ENCODE data around the gene ATRX.
"Not testable (repeated sequence)": the region's sequence is repeated elsewhere in the genome, so short reads cannot be mapped to it uniquely, and the experiment has no call there.

The ATRX gene

DNA sequence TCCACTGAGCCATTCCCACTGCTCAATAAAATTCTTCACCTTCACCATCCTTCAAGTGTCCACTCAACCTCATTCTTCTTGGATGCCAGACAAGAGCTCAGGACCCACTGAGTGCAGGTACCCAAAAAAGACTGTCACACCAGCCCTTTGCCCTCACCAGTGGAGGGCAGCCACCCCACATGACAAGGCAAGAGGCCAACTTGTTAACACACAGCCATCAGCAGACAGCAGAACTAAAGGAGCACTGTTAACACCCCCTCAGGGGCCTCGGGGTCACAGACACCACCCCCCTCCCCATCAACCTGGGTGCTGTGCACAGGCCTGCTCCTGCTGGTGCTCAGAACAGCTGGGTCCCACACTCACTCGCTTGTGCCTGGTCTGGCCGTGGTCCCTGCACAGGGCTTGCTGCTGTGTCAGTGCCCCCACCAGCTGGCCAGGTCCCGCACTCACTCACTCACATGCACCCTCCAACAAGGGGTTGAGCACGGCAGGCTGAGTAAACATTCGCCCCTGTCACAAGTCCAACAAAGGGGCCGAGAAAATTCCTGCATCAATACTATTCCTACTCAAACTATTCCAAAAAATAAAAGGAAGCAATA is 54.1 kb downstream of the ATRX start:
- Histone ChIP-seq H3K27ac (ENCODE audit: low read length) (no peak overlapping the region), H3K4me3 (ENCODE audit: low read length) (no peak overlapping the region), H3K36me3 (ENCODE audit: control insufficient read depth, insufficient read depth, low read length) (no peaks in the 10 kb centered on the region), H3K4me1 (ENCODE audit: control insufficient read depth, insufficient read depth, low read length) (peaks cover 2% of the 10 kb centered on the region; the same call in 1 of the 2 replicates), H3K27me3 (ENCODE audit: control insufficient read depth, insufficient read depth, low read length) (no peaks in the 10 kb centered on the region), H3K9me3 (ENCODE audit: control insufficient read depth, insufficient read depth, low read length) (no peaks in the 10 kb centered on the region)
- DNase-seq (ENCODE audit: low read depth, low spot score): no peak
- no CpG with 5 or more reads among the region's 7 CpGs for WGBS (ENCODE audit: insufficient coverage, insufficient read length)

DNA sequence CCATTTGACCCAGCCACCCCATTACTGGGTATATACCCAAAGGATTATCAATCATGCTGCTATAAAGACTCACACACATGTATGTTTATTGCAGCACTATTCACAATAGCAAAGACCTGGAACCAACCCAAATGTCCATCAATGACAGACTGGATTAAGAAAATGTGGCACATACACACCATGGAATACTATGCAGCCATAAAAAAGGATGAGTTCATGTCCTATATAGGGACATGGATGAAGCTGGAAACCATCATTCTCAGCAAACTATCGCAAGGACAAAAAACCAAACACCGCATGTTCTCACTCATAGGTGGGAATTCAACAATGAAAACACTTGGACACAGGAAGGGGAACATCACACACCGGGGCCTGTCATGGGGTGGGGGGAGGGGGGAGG is 59.9 kb downstream of the ATRX start:
- H3K9me3 ChIP-seq (ENCODE audit: control insufficient read depth, insufficient read depth, low read length); DNase-seq (ENCODE audit: low read depth, low spot score); H3K27ac ChIP-seq (ENCODE audit: low read length); H3K4me1 ChIP-seq (ENCODE audit: control insufficient read depth, insufficient read depth, low read length); H3K27me3 ChIP-seq (ENCODE audit: control insufficient read depth, insufficient read depth, low read length); H3K4me3 ChIP-seq (ENCODE audit: low read length); H3K36me3 ChIP-seq (ENCODE audit: control insufficient read depth, insufficient read depth, low read length): not testable (repeated sequence)
- WGBS (ENCODE audit: insufficient coverage, insufficient read length): no CpG with 5 or more reads among the region's 3 CpGs

DNA sequence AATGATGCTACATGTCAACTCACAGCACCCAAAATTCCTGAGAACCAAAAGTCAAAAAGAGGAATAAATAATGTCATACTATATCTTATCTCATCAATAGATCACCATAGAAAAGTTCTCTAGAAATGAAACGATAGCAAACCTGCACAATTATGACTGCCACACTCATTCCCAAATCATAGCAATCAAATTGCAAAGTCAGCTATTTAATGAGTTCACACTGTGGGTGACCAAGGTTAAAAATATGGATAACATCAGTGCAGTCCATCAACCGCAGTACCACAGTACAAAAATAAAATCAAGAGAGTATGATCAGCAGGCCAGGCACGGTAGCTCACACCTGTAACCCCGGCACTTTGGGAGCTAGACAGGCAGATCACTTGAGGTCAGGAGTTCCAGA is 62.3 kb downstream of the ATRX start:
- H3K9me3 ChIP-seq (ENCODE audit: control insufficient read depth, insufficient read depth, low read length): no peaks in the 10 kb centered on the region
- no peaks in the 10 kb centered on the region for H3K4me1 ChIP-seq (ENCODE audit: control insufficient read depth, insufficient read depth, low read length)
- WGBS (ENCODE audit: insufficient coverage, insufficient read length): no CpG with 5 or more reads among the region's 4 CpGs
- H3K27ac ChIP-seq (ENCODE audit: low read length): no peak overlapping the region
- no peak overlapping the region for H3K4me3 ChIP-seq (ENCODE audit: low read length)
- no peaks in the 10 kb centered on the region for H3K36me3 ChIP-seq (ENCODE audit: control insufficient read depth, insufficient read depth, low read length)
- no peak for DNase-seq (ENCODE audit: low read depth, low spot score)
- H3K27me3 ChIP-seq (ENCODE audit: control insufficient read depth, insufficient read depth, low read length): no peaks in the 10 kb centered on the region

DNA sequence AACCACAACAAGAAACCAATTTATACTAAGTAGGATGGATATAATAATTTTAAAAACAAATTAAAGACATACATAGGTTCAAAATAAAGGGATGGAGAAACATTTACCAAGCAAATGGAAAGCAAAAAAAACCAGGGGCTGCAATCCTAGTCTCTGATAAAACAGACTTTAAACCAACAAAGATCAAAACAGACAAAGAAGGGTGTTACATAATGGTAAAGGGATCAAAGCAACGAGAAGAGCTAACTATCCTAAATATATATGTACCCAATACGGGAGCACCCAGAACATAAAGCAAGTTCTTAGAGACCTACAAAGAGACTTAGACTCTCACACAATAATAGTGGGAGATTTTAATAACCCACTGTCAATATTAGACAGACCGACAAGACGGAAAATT is 66.6 kb downstream of the ATRX start:
- no peak overlapping the region for H3K27ac ChIP-seq (ENCODE audit: low read length)
- no peaks in the 10 kb centered on the region for H3K36me3 ChIP-seq (ENCODE audit: control insufficient read depth, insufficient read depth, low read length)
- H3K27me3 ChIP-seq (ENCODE audit: control insufficient read depth, insufficient read depth, low read length): no peaks in the 10 kb centered on the region
- no CpG with 5 or more reads among the region's 4 CpGs for WGBS (ENCODE audit: insufficient coverage, insufficient read length)
- no peaks in the 10 kb centered on the region for H3K4me1 ChIP-seq (ENCODE audit: control insufficient read depth, insufficient read depth, low read length)
- no peaks in the 10 kb centered on the region for H3K9me3 ChIP-seq (ENCODE audit: control insufficient read depth, insufficient read depth, low read length)
- H3K4me3 ChIP-seq (ENCODE audit: low read length): no peak overlapping the region
- no peak for DNase-seq (ENCODE audit: low read depth, low spot score)

DNA sequence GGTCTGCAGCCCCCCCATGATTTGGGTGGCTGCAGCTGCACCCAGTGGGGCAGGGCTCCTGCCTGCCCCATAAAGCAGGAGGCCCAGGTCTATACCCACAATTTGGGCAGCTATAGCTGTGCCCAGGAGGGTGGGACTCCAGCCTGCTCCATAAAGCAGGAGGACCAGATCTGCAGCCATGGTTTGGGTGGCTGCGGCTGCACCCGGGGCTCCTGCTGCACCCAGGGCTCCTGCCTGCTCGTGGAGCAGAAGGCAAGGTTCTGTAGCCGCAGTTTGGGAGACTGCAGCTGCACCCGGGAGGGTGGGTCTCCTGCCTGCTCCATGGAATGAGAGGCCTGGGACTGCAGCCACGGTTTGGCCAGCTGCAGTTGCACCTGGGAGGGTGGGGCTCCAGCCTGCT is 81.1 kb downstream of the ATRX start:
- WGBS (ENCODE audit: insufficient coverage, insufficient read length): no CpG with 5 or more reads among the region's 6 CpGs
- Histone ChIP-seq H3K9me3 (ENCODE audit: control insufficient read depth, insufficient read depth, low read length) (no peaks in the 10 kb centered on the region), H3K4me1 (ENCODE audit: control insufficient read depth, insufficient read depth, low read length) (no peaks in the 10 kb centered on the region), H3K27me3 (ENCODE audit: control insufficient read depth, insufficient read depth, low read length) (no peaks in the 10 kb centered on the region), H3K4me3 (ENCODE audit: low read length) (no peak overlapping the region), H3K36me3 (ENCODE audit: control insufficient read depth, insufficient read depth, low read length) (no peaks in the 10 kb centered on the region; the same call in 1 of the 2 replicates), H3K27ac (ENCODE audit: low read length) (no peak overlapping the region)
- no peak for DNase-seq (ENCODE audit: low read depth, low spot score)

DNA sequence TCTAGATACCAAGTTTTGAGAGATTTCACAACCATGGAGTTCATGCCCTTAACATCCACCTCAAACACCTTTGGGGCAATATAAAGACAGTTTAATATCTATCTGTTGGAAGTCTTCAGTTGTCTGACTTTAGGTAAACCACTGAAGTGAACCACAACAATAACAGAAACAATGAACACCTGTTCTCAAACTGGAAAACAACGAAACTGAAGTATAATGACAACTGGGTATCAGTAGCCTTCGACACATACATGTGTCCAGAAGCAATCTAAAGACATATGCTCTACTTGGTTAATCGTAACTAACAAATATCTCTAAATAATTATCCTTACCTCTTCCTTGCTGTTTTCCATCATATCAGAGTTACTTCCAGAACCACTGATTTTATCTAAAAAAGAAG is 87.8 kb downstream of the ATRX start:
- WGBS (ENCODE audit: insufficient coverage, insufficient read length): no CpG with 5 or more reads among the region's 3 CpGs
- no peak for DNase-seq (ENCODE audit: low read depth, low spot score)
- Histone ChIP-seq H3K4me3 (ENCODE audit: low read length) (no peak overlapping the region), H3K27ac (ENCODE audit: low read length) (no peak overlapping the region), H3K4me1 (ENCODE audit: control insufficient read depth, insufficient read depth, low read length) (no peaks in the 10 kb centered on the region), H3K9me3 (ENCODE audit: control insufficient read depth, insufficient read depth, low read length) (no peaks in the 10 kb centered on the region), H3K27me3 (ENCODE audit: control insufficient read depth, insufficient read depth, low read length) (no peaks in the 10 kb centered on the region), H3K36me3 (ENCODE audit: control insufficient read depth, insufficient read depth, low read length) (no peaks in the 10 kb centered on the region)

DNA sequence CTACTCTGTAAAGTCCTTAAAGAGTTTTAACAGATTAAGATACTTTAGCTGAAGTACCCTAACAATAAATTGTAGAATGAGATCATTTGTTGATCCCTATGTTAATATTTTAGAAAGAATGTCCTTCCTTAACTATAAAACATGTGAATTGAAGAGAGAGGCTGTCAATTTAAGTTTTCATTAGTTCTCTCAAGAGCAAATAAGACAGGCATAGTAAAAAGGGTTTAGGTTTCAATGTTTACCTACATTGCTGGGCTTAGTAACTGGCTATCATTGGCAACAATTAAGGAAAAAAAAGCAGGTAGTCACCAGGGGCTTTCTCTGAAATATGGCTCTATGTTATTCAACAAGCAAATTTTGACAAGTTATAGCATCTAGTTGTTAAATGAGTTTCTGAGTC is 91.5 kb downstream of the ATRX start:
- Histone ChIP-seq H3K27ac (ENCODE audit: low read length) (no peak overlapping the region), H3K4me3 (ENCODE audit: low read length) (no peak overlapping the region)

DNA sequence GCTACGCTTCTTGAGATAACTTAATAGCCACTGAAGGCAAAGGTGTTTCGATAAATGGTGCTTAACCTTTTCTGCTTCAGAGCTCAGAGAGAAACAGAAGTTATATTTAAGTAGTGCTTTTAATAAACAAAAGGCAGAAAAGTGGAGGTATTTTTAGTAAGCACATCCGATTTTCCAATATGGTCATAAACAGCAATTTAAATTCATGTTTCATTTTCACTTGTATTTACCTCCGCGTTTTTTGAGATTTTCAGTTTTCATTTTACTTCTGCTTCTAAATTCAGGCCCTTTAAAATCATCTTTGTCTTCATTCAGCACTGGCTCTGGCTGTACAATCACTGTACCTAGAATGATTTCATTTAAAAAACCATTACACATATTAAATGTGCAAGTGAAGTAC is 92.4 kb downstream of the ATRX start:
- Histone ChIP-seq H3K4me3 (ENCODE audit: low read length) (no peak overlapping the region), H3K9me3 (ENCODE audit: control insufficient read depth, insufficient read depth, low read length) (no peaks in the 10 kb centered on the region), H3K4me1 (ENCODE audit: control insufficient read depth, insufficient read depth, low read length) (no peaks in the 10 kb centered on the region), H3K36me3 (ENCODE audit: control insufficient read depth, insufficient read depth, low read length) (no peaks in the 10 kb centered on the region), H3K27ac (ENCODE audit: low read length) (no peak overlapping the region), H3K27me3 (ENCODE audit: control insufficient read depth, insufficient read depth, low read length) (no peaks in the 10 kb centered on the region)
- WGBS (ENCODE audit: insufficient coverage, insufficient read length): no CpG with 5 or more reads among the region's 5 CpGs
- no peak for DNase-seq (ENCODE audit: low read depth, low spot score)

More for the DNA sequence above, 91.5 kb downstream of the ATRX start:
- H3K9me3 ChIP-seq (ENCODE audit: control insufficient read depth, insufficient read depth, low read length): no peaks in the 10 kb centered on the region
- no peaks in the 10 kb centered on the region for H3K27me3 ChIP-seq (ENCODE audit: control insufficient read depth, insufficient read depth, low read length)
- H3K4me1 ChIP-seq (ENCODE audit: control insufficient read depth, insufficient read depth, low read length): no peaks in the 10 kb centered on the region
- no peaks in the 10 kb centered on the region for H3K36me3 ChIP-seq (ENCODE audit: control insufficient read depth, insufficient read depth, low read length)
- DNase-seq (ENCODE audit: low read depth, low spot score): no peak

DNA sequence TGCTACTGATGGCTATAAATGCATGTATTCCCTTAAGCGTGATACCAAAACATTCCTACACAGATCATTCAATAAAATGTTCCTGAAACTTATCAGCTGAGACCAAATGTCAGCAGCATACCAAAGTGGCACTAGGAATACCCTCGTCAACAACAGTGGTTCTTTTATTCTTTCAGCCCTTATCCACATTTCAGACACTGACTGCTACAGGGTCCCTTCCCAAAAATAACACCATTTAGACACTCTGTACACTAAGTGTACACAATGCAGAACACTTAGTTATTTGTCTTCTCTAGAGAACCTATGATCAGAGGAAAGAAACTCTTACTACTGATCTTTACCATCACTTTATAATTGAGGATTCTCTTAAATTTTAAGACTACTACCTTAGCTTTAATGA is 94.1 kb downstream of the ATRX start:
- Histone ChIP-seq H3K4me1 (ENCODE audit: control insufficient read depth, insufficient read depth, low read length) (no peaks in the 10 kb centered on the region), H3K27me3 (ENCODE audit: control insufficient read depth, insufficient read depth, low read length) (no peaks in the 10 kb centered on the region), H3K4me3 (ENCODE audit: low read length) (no peak overlapping the region), H3K9me3 (ENCODE audit: control insufficient read depth, insufficient read depth, low read length) (no peaks in the 10 kb centered on the region), H3K27ac (ENCODE audit: low read length) (no peak overlapping the region), H3K36me3 (ENCODE audit: control insufficient read depth, insufficient read depth, low read length) (no peaks in the 10 kb centered on the region)
- no CpG with 5 or more reads among the region's 2 CpGs for WGBS (ENCODE audit: insufficient coverage, insufficient read length)
- no peak for DNase-seq (ENCODE audit: low read depth, low spot score)

DNA sequence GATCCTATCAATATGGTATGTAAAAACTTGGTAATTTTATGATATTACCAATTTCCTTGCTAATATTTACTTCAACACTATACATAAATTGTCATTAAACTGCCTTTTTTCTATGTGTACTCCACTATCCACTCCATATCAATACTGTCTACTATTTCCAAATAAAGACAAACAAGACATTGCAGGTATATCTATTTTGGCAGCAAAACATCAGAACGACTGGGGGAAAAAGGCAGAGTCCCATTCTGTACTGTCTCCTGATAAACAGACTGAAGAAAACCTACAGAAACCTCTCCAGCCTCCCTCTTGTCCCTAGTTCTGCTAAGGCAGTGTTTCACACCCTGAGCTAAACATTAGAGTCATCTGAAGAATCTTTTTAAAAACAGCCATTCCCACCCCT is 96.6 kb downstream of the ATRX start:
- Histone ChIP-seq H3K4me1 (ENCODE audit: control insufficient read depth, insufficient read depth, low read length) (no peaks in the 10 kb centered on the region), H3K27me3 (ENCODE audit: control insufficient read depth, insufficient read depth, low read length) (no peaks in the 10 kb centered on the region), H3K9me3 (ENCODE audit: control insufficient read depth, insufficient read depth, low read length) (no peaks in the 10 kb centered on the region), H3K4me3 (ENCODE audit: low read length) (no peak overlapping the region), H3K27ac (ENCODE audit: low read length) (no peak overlapping the region), H3K36me3 (ENCODE audit: control insufficient read depth, insufficient read depth, low read length) (no peaks in the 10 kb centered on the region)
- WGBS (ENCODE audit: insufficient coverage, insufficient read length): no CpG with 5 or more reads among the region's 1 CpG
- no peak for DNase-seq (ENCODE audit: low read depth, low spot score)

DNA sequence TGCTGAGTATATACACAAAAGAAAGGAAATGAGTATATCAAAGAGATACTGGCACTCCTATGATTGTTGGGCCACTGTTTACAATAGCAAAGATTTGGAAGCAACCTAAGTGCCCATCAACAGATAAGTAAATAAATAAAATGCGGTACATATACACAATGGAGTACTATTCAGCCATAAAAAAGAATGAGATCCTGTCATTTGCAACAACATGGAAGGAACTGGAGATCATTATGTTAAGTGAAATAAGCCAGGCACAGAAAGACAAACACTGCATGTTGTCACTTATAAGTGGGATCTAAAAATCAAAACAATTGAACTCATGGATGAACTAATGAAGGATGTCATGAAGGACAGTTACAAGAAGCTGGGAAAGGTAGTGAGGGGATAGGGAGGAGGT is 100.3 kb downstream of the ATRX start:
- not testable (repeated sequence) for DNase-seq (ENCODE audit: low read depth, low spot score); H3K27me3 ChIP-seq (ENCODE audit: control insufficient read depth, insufficient read depth, low read length); H3K4me3 ChIP-seq (ENCODE audit: low read length); H3K9me3 ChIP-seq (ENCODE audit: control insufficient read depth, insufficient read depth, low read length); H3K27ac ChIP-seq (ENCODE audit: low read length); H3K4me1 ChIP-seq (ENCODE audit: control insufficient read depth, insufficient read depth, low read length); H3K36me3 ChIP-seq (ENCODE audit: control insufficient read depth, insufficient read depth, low read length)
- WGBS (ENCODE audit: insufficient coverage, insufficient read length): no CpG with 5 or more reads among the region's 1 CpG

Measured in iPS DF 6.9 (cell line).